Tibial nerve (tissue), 3 donors: ENCODE results near the gene TMC6.

Source experiments
- POLR2A ChIP-seq, 2 donors: fragments of 450-650 bp; IDR thresholded peaks; one replicate each; pipeline ENCODE4 v1.6.1; 2017; ENCODE audit warnings: antibody characterized with exemption in 2 of 2, mild to moderate bottlenecking in 2 of 2, moderate library complexity in 2 of 2
- TF ChIP-seq, protein P1 (sequence below), 5 experiments: fragments of 200-600 bp in 3 of 5; fragments of 450-650 bp in 2 of 5; sonication (generic) in 3 of 5; IDR thresholded peaks; one replicate each; pipeline ENCODE4 v1.5.1; 2016 to 2019; ENCODE audit warnings: antibody characterized with exemption in 5 of 5, mild to moderate bottlenecking in 3 of 5, moderate library complexity in 2 of 5

- no peak for TF ChIP-seq POLR2A (IDR thresholded peaks at IDR 0.05)
- TF ChIP-seq, protein P1, sequence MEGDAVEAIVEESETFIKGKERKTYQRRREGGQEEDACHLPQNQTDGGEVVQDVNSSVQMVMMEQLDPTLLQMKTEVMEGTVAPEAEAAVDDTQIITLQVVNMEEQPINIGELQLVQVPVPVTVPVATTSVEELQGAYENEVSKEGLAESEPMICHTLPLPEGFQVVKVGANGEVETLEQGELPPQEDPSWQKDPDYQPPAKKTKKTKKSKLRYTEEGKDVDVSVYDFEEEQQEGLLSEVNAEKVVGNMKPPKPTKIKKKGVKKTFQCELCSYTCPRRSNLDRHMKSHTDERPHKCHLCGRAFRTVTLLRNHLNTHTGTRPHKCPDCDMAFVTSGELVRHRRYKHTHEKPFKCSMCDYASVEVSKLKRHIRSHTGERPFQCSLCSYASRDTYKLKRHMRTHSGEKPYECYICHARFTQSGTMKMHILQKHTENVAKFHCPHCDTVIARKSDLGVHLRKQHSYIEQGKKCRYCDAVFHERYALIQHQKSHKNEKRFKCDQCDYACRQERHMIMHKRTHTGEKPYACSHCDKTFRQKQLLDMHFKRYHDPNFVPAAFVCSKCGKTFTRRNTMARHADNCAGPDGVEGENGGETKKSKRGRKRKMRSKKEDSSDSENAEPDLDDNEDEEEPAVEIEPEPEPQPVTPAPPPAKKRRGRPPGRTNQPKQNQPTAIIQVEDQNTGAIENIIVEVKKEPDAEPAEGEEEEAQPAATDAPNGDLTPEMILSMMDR (IDR thresholded peaks at IDR 0.05), result no peak
Measured at GRCh38 chr17:78062596-78062995, 66.0 kb downstream of the TMC6 start.
